Keratinocyte (primary cell): Measurements from ENCODE around the gene GDA. TPM values are rescaled to one million over a fixed set of nuclear protein-coding genes. Genes with fewer than 3 reads are reported as not detected.
A peak's percentile ranks its signal among the peaks of the same experiment; 100 is the strongest.

ENCODE experiments used
- DNase-seq: peaks from one replicate; pipeline ENCODE4 v3.0.0-alpha.2; 2011; ENCODE audit warnings: low read depth, missing footprints, low spot score
- FAIRE-seq: peaks from 2 replicates; lab custom pipeline; 2011; peaks lifted over from hg19 to GRCh38; lab: Jason Lieb, UNC
- H2AFZ ChIP-seq: 2 replicates; pipeline ENCODE4 v1.6.0; 2012; ENCODE audit warnings: low read length, control low read depth, inconsistent platforms; ENCODE audit not compliant: control insufficient read depth
- H3K27ac ChIP-seq: 2 replicates; pipeline ENCODE4 v1.5.1; 2011; ENCODE audit warnings: low read length; ENCODE audit not compliant: control insufficient read depth, insufficient read depth
- H3K27me3 ChIP-seq: 3 replicates; pipeline ENCODE4 v1.6.0; 2011; ENCODE audit warnings: low read length; ENCODE audit not compliant: control insufficient read depth, insufficient read depth; ENCODE audit errors: extremely low read depth
- H3K36me3 ChIP-seq, 2 experiments: 2 replicates in 1 of 2; 3 replicates in 1 of 2; pipeline ENCODE4 v1.5.1; 2011; ENCODE audit warnings: low read length in 2 of 2, mild to moderate bottlenecking in 1 of 2; ENCODE audit not compliant: control insufficient read depth in 2 of 2, insufficient read depth in 2 of 2; ENCODE audit errors: extremely low read depth in 1 of 2
- H3K4me1 ChIP-seq: 3 replicates; pipeline ENCODE4 v1.5.1; 2011; ENCODE audit warnings: low read length; ENCODE audit not compliant: control insufficient read depth, insufficient read depth; ENCODE audit errors: extremely low read depth
- H3K4me2 ChIP-seq: 3 replicates; pipeline ENCODE4 v1.6.0; 2011; ENCODE audit warnings: low read depth, low read length; ENCODE audit not compliant: control insufficient read depth, insufficient read depth; ENCODE audit errors: extremely low read depth
- H3K4me3 ChIP-seq, 3 experiments: fragments of 200-600 bp in 1 of 3; sonication (generic) in 1 of 3; 2 replicates in 2 of 3; 3 replicates in 1 of 3; pipeline ENCODE4 v1.5.1; 2011 to 2016; ENCODE audit warnings: low read length in 3 of 3, mild to moderate bottlenecking in 3 of 3, control low read depth in 2 of 3, inconsistent platforms in 1 of 3, low read depth in 1 of 3, mixed read lengths in 1 of 3, mixed run types in 1 of 3, moderate library complexity in 1 of 3; ENCODE audit not compliant: control insufficient read depth in 2 of 3, insufficient read depth in 2 of 3; ENCODE audit errors: extremely low read depth in 1 of 3
- H3K79me2 ChIP-seq: 2 replicates; pipeline ENCODE4 v1.6.0; 2012; ENCODE audit warnings: low read length; ENCODE audit not compliant: control insufficient read depth, insufficient read depth
- H3K9ac ChIP-seq: 3 replicates; pipeline ENCODE4 v1.6.0; 2011; ENCODE audit warnings: low read length; ENCODE audit not compliant: control insufficient read depth, insufficient read depth; ENCODE audit errors: extremely low read depth
- H3K9me1 ChIP-seq: 3 replicates; pipeline ENCODE4 v1.6.0; 2011; ENCODE audit warnings: low read length; ENCODE audit not compliant: control insufficient read depth, insufficient read depth; ENCODE audit errors: extremely low read depth
- H3K9me3 ChIP-seq: 2 replicates; pipeline ENCODE4 v1.5.1; 2012; ENCODE audit warnings: low read depth, low read length; ENCODE audit not compliant: control insufficient read depth
- H4K20me1 ChIP-seq: 3 replicates; pipeline ENCODE4 v1.6.0; 2011; ENCODE audit warnings: low read length; ENCODE audit not compliant: control insufficient read depth, insufficient read depth; ENCODE audit errors: extremely low read depth
- CTCF ChIP-seq, 3 experiments: IDR thresholded peaks in 1 of 3; conservative IDR thresholded peaks in 1 of 3; optimal IDR thresholded peaks in 1 of 3; 2 replicates in 2 of 3; 3 replicates in 1 of 3; pipeline versions ENCODE3 to v1.5.1; 2011; ENCODE audit warnings: low read length in 3 of 3, mild to moderate bottlenecking in 3 of 3, moderate library complexity in 2 of 3, control low read depth in 1 of 3, inconsistent platforms in 1 of 3; ENCODE audit not compliant: insufficient read depth in 2 of 3; ENCODE audit errors: extremely low read depth in 1 of 3
- EZH2 ChIP-seq: IDR thresholded peaks from one replicate; pipeline ENCODE4 v1.6.1; 2012; ENCODE audit warnings: inconsistent platforms, mild to moderate bottlenecking, low read length, moderate library complexity
- dilution Hi-C: fragments of 300-500 bp; cut with MboI; formaldehyde crosslinking; loops from one replicate; pipeline ENCODE4 v1.7.0; 2020; ENCODE audit warnings: low sequenced_read_pairs; ENCODE audit not compliant: extremely low pct_ligation_motif_present
- polyA plus RNA-seq, 5 experiments: library from polyadenylated mRNA; depleted of rRNA in 3 of 5; stranded (reverse) in 3 of 5; stranded (forward) in 1 of 5; unstranded in 1 of 5; fragments of >200 nt; gene quantifications; 1 replicate in 1 of 5; 2 replicates in 3 of 5; 3 replicates in 1 of 5; pipeline versions ENCODE4 v1.2.1 to v1.2.3, GENCODE V29; 2011 to 2012; ENCODE audit warnings: missing spikeins in 2 of 5, low read depth in 1 of 5, low replicate concordance in 1 of 5

Gene GDA
- polyA plus RNA-seq, 1 donor (not counting 4 experiments of a cell fraction or from before 2014, with no cell fraction given) = 0.75 TPM

GRCh38 chr9:72139226-72139625, 10.0 kb upstream of the GDA start:
- TF ChIP-seq CTCF (optimal IDR thresholded peaks at IDR 0.05 in 1 of 3, IDR thresholded peaks at IDR 0.05 in 1 of 3, conservative IDR thresholded peaks at IDR 0.05 in 1 of 3; ENCODE audit: extremely low read depth in 1 of 3, insufficient read depth in 2 of 3, low read length in 3 of 3) = no peak
- no peak for TF ChIP-seq EZH2
- Histone ChIP-seq H3K36me3 (no peaks in the 10 kb centered on the region), H3K9me1 (no peaks in the 10 kb centered on the region), H3K79me2 (no peaks in the 10 kb centered on the region), H3K27ac (no peak overlapping the region), H3K4me3 (no peak overlapping the region), H3K4me1 (peaks cover 21% of the 10 kb centered on the region), H3K9ac (no peak overlapping the region), H3K9me3 (no peaks in the 10 kb centered on the region), H2AFZ (no peak overlapping the region), H3K27me3 (no peaks in the 10 kb centered on the region), H3K4me2 (peak overlapping the region; percentile 10), H4K20me1 (no peaks in the 10 kb centered on the region)
- FAIRE-seq = peak; percentile 70
- peak; percentile 28 for DNase-seq
- dilution Hi-C loops = no loop called here

GRCh38 chr9:72140586-72140985, 8.7 kb upstream of the GDA start:
- H3K4me1 ChIP-seq = peaks cover 21% of the 10 kb centered on the region
- no peaks in the 10 kb centered on the region for H4K20me1 ChIP-seq
- no peaks in the 10 kb centered on the region for H3K9me3 ChIP-seq
- peak; percentile 63 for FAIRE-seq
- dilution Hi-C loops = no loop called here
- peak; percentile 25 for DNase-seq
- peak overlapping the region; percentile 48 for H3K4me2 ChIP-seq
- no peak overlapping the region for H3K9ac ChIP-seq
- H2AFZ ChIP-seq = peak overlapping the region; percentile 19
- no peaks in the 10 kb centered on the region for H3K9me1 ChIP-seq
- TF ChIP-seq EZH2 (no peak), CTCF (optimal IDR thresholded peaks at IDR 0.05 in 1 of 3, IDR thresholded peaks at IDR 0.05 in 1 of 3, conservative IDR thresholded peaks at IDR 0.05 in 1 of 3; ENCODE audit: extremely low read depth in 1 of 3, insufficient read depth in 2 of 3, low read length in 3 of 3) (no peak)
- H3K4me3 ChIP-seq = no peak overlapping the region
- no peaks in the 10 kb centered on the region for H3K27me3 ChIP-seq
- H3K79me2 ChIP-seq = no peaks in the 10 kb centered on the region
- no peaks in the 10 kb centered on the region for H3K36me3 ChIP-seq
- H3K27ac ChIP-seq = no peak overlapping the region
